HEK293 (cell line): ENCODE measurements around the gene CHCHD1.

Experiments
- CTCF ChIA-PET: fragments of 350-600 bp; formaldehyde crosslinking; extraction: SDS; loops from one replicate; lab custom pipeline; 2021; ENCODE audit warnings: antibody characterized with exemption; lab: Yijun Ruan, JAX
- POLR2A ChIA-PET: fragments of 300-600 bp; formaldehyde crosslinking; extraction: SDS; loops from one replicate; lab custom pipeline; 2020; ENCODE audit warnings: antibody characterized with exemption, inconsistent platforms; lab: Yijun Ruan, JAX
- H3K27ac ChIP-seq: fragments of 200-500 bp; sonication (Bioruptor generic); 2 replicates; pipeline ENCODE4 v1.5.1; 2014; ENCODE audit warnings: low read depth, low read length, control low read depth, inconsistent platforms; ENCODE audit errors: extremely low read depth
- H3K36me3 ChIP-seq, 2 experiments: fragments of 200-500 bp in 1 of 2; sonication (Bioruptor generic) in 1 of 2; 1 replicate in 1 of 2; 2 replicates in 1 of 2; pipeline ENCODE4 v1.5.1; 2014 to 2017; ENCODE audit warnings: inconsistent platforms in 2 of 2, low read length in 2 of 2; ENCODE audit not compliant: control insufficient read depth in 2 of 2, insufficient read depth in 1 of 2
- H3K4me1 ChIP-seq: fragments of 200-500 bp; sonication (Bioruptor generic); 2 replicates; pipeline ENCODE4 v1.5.1; 2014; ENCODE audit warnings: mild to moderate bottlenecking, low read length, inconsistent platforms; ENCODE audit not compliant: control insufficient read depth, insufficient read depth
- H3K4me3 ChIP-seq: 2 replicates; pipeline ENCODE4 v1.5.1; 2011; ENCODE audit warnings: low read depth, mild to moderate bottlenecking, control low read depth, low read length, moderate library complexity
- H3K9me3 ChIP-seq: fragments of 200-500 bp; sonication (Bioruptor generic); 2 replicates; pipeline ENCODE4 v1.5.1; 2014; ENCODE audit warnings: low read depth, low read length, inconsistent platforms; ENCODE audit not compliant: control insufficient read depth, insufficient read depth
- ATF2 ChIP-seq: fragments of 450-650 bp; formaldehyde crosslinking; IDR thresholded peaks from 2 replicates; pipeline ENCODE4 v1.5.1; 2016; ENCODE audit warnings: missing biosample characterization, missing genetic modification characterization, low read depth
- CTCF ChIP-seq: fragments of 450-650 bp; formaldehyde crosslinking; IDR thresholded peaks from 2 replicates; pipeline ENCODE4 v1.5.1; 2016; ENCODE audit warnings: missing biosample characterization, missing genetic modification characterization
- GLIS1 ChIP-seq: fragments of 450-650 bp; formaldehyde crosslinking; IDR thresholded peaks from 2 replicates; pipeline ENCODE4 v1.5.1; 2016; ENCODE audit warnings: missing biosample characterization, missing genetic modification characterization
- INSM2 ChIP-seq: fragments of 450-650 bp; formaldehyde crosslinking; IDR thresholded peaks from 2 replicates; pipeline ENCODE4 v1.5.1; 2016; ENCODE audit warnings: missing biosample characterization, missing genetic modification characterization
- MYNN ChIP-seq: fragments of 450-650 bp; formaldehyde crosslinking; IDR thresholded peaks from 2 replicates; pipeline ENCODE4 v1.5.1; 2016; ENCODE audit warnings: missing biosample characterization, missing genetic modification characterization, borderline replicate concordance
- PBX3 ChIP-seq: sonication (generic); formaldehyde crosslinking; IDR thresholded peaks from 2 replicates; pipeline ENCODE4 v1.8.1; 2022; ENCODE audit warnings: mild to moderate bottlenecking, moderate library complexity, missing genetic modification reagents
- SP2 ChIP-seq: fragments of 450-650 bp; formaldehyde crosslinking; IDR thresholded peaks from 2 replicates; pipeline ENCODE4 v1.5.1; 2016; ENCODE audit warnings: missing biosample characterization, missing genetic modification characterization
- SP3 ChIP-seq: fragments of 450-650 bp; formaldehyde crosslinking; IDR thresholded peaks from 2 replicates; pipeline ENCODE4 v1.5.1; 2016; ENCODE audit warnings: missing biosample characterization, missing genetic modification characterization
- TCF7L2 ChIP-seq: IDR thresholded peaks from 2 replicates; pipeline ENCODE4 v1.6.1; 2011; ENCODE audit warnings: low read depth, mild to moderate bottlenecking, inconsistent platforms, low read length, moderate library complexity, borderline replicate concordance
- YY2 ChIP-seq: fragments of 450-650 bp; formaldehyde crosslinking; IDR thresholded peaks from 2 replicates; pipeline ENCODE4 v1.5.1; 2016; ENCODE audit warnings: missing biosample characterization, missing genetic modification characterization
- ZBTB7A ChIP-seq: fragments of 450-650 bp; formaldehyde crosslinking; IDR thresholded peaks from 2 replicates; pipeline ENCODE4 v1.5.1; 2016; ENCODE audit warnings: low read depth, missing biosample characterization, missing genetic modification characterization
- ZNF221 ChIP-seq: fragments of 450-650 bp; formaldehyde crosslinking; IDR thresholded peaks from 2 replicates; pipeline ENCODE4 v1.5.1; 2017; ENCODE audit warnings: missing biosample characterization, missing genetic modification characterization, borderline replicate concordance
- ZNF335 ChIP-seq: fragments of 450-650 bp; formaldehyde crosslinking; conservative IDR thresholded peaks from 2 replicates; pipeline ENCODE4 v1.5.1; 2016; ENCODE audit warnings: missing biosample characterization, missing genetic modification characterization
- ZNF423 ChIP-seq: fragments of 450-650 bp; formaldehyde crosslinking; IDR thresholded peaks from 2 replicates; pipeline ENCODE4 v1.5.1; 2016; ENCODE audit warnings: missing biosample characterization, missing genetic modification characterization
- ZNF473 ChIP-seq: fragments of 450-650 bp; formaldehyde crosslinking; IDR thresholded peaks from 2 replicates; pipeline ENCODE4 v1.5.1; 2017; ENCODE audit warnings: missing biosample characterization, missing genetic modification characterization
- ZNF530 ChIP-seq: fragments of 450-650 bp; formaldehyde crosslinking; IDR thresholded peaks from 2 replicates; pipeline ENCODE4 v1.5.1; 2016; ENCODE audit warnings: low read depth, missing biosample characterization, missing genetic modification characterization
- ZNF548 ChIP-seq: fragments of 450-650 bp; formaldehyde crosslinking; IDR thresholded peaks from 2 replicates; pipeline ENCODE4 v1.5.1; 2016; ENCODE audit warnings: missing biosample characterization, missing genetic modification characterization
- ZNF610 ChIP-seq: fragments of 450-650 bp; formaldehyde crosslinking; IDR thresholded peaks from 2 replicates; pipeline ENCODE4 v1.5.1; 2016; ENCODE audit warnings: missing biosample characterization, missing genetic modification characterization, borderline replicate concordance
- ZNF645 ChIP-seq: fragments of 450-650 bp; formaldehyde crosslinking; IDR thresholded peaks from 2 replicates; pipeline ENCODE4; 2016; ENCODE audit warnings: missing biosample characterization, missing genetic modification characterization
- ZNF658 ChIP-seq: fragments of 450-650 bp; formaldehyde crosslinking; IDR thresholded peaks from 2 replicates; pipeline ENCODE4; 2016; ENCODE audit warnings: missing biosample characterization, missing genetic modification characterization
- ZNF664 ChIP-seq: fragments of 450-650 bp; formaldehyde crosslinking; IDR thresholded peaks from 2 replicates; pipeline ENCODE4 v1.5.1; 2016; ENCODE audit warnings: missing biosample characterization, missing genetic modification characterization
- ZNF677 ChIP-seq: fragments of 450-650 bp; IDR thresholded peaks from 2 replicates; pipeline ENCODE4 v1.5.0; 2018; ENCODE audit warnings: missing biosample characterization, mild to moderate bottlenecking, missing genetic modification characterization, moderate library complexity
- ZNF792 ChIP-seq: fragments of 450-650 bp; formaldehyde crosslinking; IDR thresholded peaks from 2 replicates; pipeline ENCODE4 v1.5.1; 2016; ENCODE audit warnings: missing biosample characterization, missing genetic modification characterization
- ZNF843 ChIP-seq: fragments of 450-650 bp; formaldehyde crosslinking; IDR thresholded peaks from 2 replicates; pipeline ENCODE4 v1.5.1; 2016; ENCODE audit warnings: missing biosample characterization, missing genetic modification characterization

The CHCHD1 gene

GRCh38 chr10:73742454-73742734, 39.5 kb upstream of the CHCHD1 start (continued):
- no peak for TF ChIP-seq ZNF530 (tag by site-specific recombination)

GRCh38 chr10:73743327-73743904, 38.4 kb upstream of the CHCHD1 start:
- peak overlapping the region; percentile 97 for H3K4me3 ChIP-seq
- CTCF ChIA-PET: no interaction called here
- H3K9me3 ChIP-seq: no peaks in the 10 kb centered on the region
- H3K4me1 ChIP-seq: no peaks in the 10 kb centered on the region
- POLR2A ChIA-PET: interaction anchor here (0.9 to 5.4 kb wide), 7 partner anchors 9 to 118 kb away, joined by 3 to 48 read pairs (median 10); partner anchors contain the start of gene CHCHD1
- H3K27ac ChIP-seq: peak overlapping the region; percentile 63
- H3K36me3 ChIP-seq: peaks cover 12 to 26% of the 10 kb centered on the region in 2 experiments; a peak in 2 of 3 replicates
- TF ChIP-seq ZNF792 (tag by site-specific recombination) (no peak), PBX3 (CRISPR knock-in tag) (no peak)

- ChIA-PET POLR2A (interaction anchor here (0.9 to 5.4 kb wide), 8 partner anchors 10 to 238 kb away, joined by 3 to 48 read pairs (median 8); partner anchors contain the start of gene CHCHD1), CTCF (interaction anchor here (0.7 kb wide), 1 partner anchor 103 kb away, joined by 3 read pairs; no protein-coding TSS in a partner anchor)
- peak within 1 kb of the TSS; percentile 63 for H3K27ac ChIP-seq
- peaks cover 15 to 31% of the 10 kb centered on the region in 2 experiments for H3K36me3 ChIP-seq
- peak within 1 kb of the TSS; percentile 97 for H3K4me3 ChIP-seq
- no peaks in the 10 kb centered on the region for H3K4me1 ChIP-seq
- no peaks in the 10 kb centered on the region for H3K9me3 ChIP-seq
- TF ChIP-seq ZNF610 (tag by site-specific recombination) (0 out of 2 replicates have a peak, but pooled peaks have one; percentile 43), ZNF423 (tag by site-specific recombination) (no peak), ZNF658 (tag by site-specific recombination) (no peak), ZNF221 (tag by site-specific recombination) (no peak), ZNF473 (tag by site-specific recombination) (no peak), INSM2 (no peak), ATF2 (tag by site-specific recombination) (0 out of 2 replicates have a peak, but pooled peaks have one; percentile 3), MYNN (tag by site-specific recombination) (no peak), ZNF548 (no peak), SP3 (tag by site-specific recombination) (peak; percentile 95), ZNF645 (no peak), CTCF (tag by site-specific recombination) (peak; percentile 58; the same call in 1 of the 2 replicates), YY2 (tag by site-specific recombination) (peak; percentile 98), ZNF677 (tag by site-specific recombination) (no peak), ZNF664 (0 out of 2 replicates have a peak, but pooled peaks have one; percentile 5), GLIS1 (tag by site-specific recombination) (peak; percentile 60), ZNF335 (tag by site-specific recombination) (peak; percentile 97), TCF7L2 (no peak), ZNF843 (tag by site-specific recombination) (no peak; the same call in none of the 2 replicates), SP2 (peak; percentile 98), ZBTB7A (tag by site-specific recombination) (no peak)
Measured at GRCh38 chr10:73743905-73744663, 37.8 kb upstream of the CHCHD1 start, which contains the start of gene SEC24C. SEC24C (plus strand) TSS chr10:73744372; CDS start chr10:73746833, 2,461 bp downstream.
